Smooth muscle cell (in vitro differentiated cells): Measurements from ENCODE around the gene IL18. TPM values are rescaled to one million over a fixed set of nuclear protein-coding genes. Genes with fewer than 3 reads are reported as not detected.

Experiments
- DNase-seq: peaks from one replicate; lab custom pipeline; 2025; ENCODE audit not compliant: unreplicated experiment; lab: John Stamatoyannopoulos, UW
- H2AFZ ChIP-seq: fragments of 200-600 bp; sonication (generic); 2 replicates; pipeline ENCODE4 v1.6.0; 2016; ENCODE audit warnings: antibody characterized with exemption, low read depth, mild to moderate bottlenecking
- H3F3A ChIP-seq: fragments of 200-600 bp; sonication (generic); 2 replicates; pipeline ENCODE4 v1.6.0; 2017; ENCODE audit warnings: antibody characterized with exemption, low read depth
- H3K27ac ChIP-seq: fragments of 200-600 bp; sonication (generic); 2 replicates; pipeline ENCODE4 v1.5.1; 2016; ENCODE audit warnings: low read depth, mild to moderate bottlenecking
- H3K27me3 ChIP-seq: fragments of 200-600 bp; sonication (generic); 2 replicates; pipeline ENCODE4 v1.6.1; 2016; ENCODE audit warnings: low read depth, mild to moderate bottlenecking
- H3K36me3 ChIP-seq: fragments of 200-600 bp; sonication (generic); 2 replicates; pipeline ENCODE4 v1.5.1; 2016; ENCODE audit warnings: low read depth
- H3K4me1 ChIP-seq: fragments of 200-600 bp; sonication (generic); 2 replicates; pipeline ENCODE4 v1.5.1; 2016; ENCODE audit warnings: low read depth
- H3K4me2 ChIP-seq: fragments of 200-600 bp; sonication (generic); 2 replicates; pipeline ENCODE4 v1.6.0; 2016; ENCODE audit warnings: mild to moderate bottlenecking
- H3K4me3 ChIP-seq: fragments of 200-600 bp; sonication (generic); 2 replicates; pipeline ENCODE4 v1.5.1; 2016; ENCODE audit warnings: mild to moderate bottlenecking
- H3K79me2 ChIP-seq: fragments of 200-600 bp; sonication (generic); 2 replicates; pipeline ENCODE4 v1.6.0; 2016; ENCODE audit warnings: low read depth, mild to moderate bottlenecking
- H3K9ac ChIP-seq: fragments of 200-600 bp; sonication (generic); 2 replicates; pipeline ENCODE4 v1.6.0; 2016; ENCODE audit warnings: low read depth
- H3K9me3 ChIP-seq: fragments of 200-600 bp; sonication (generic); replicated peaks from 2 replicates; pipeline ENCODE4 v1.5.1; 2016; ENCODE audit warnings: low read depth
- H4K20me1 ChIP-seq: fragments of 200-600 bp; sonication (generic); 2 replicates; pipeline ENCODE4 v1.6.0; 2016; ENCODE audit warnings: low read depth
- WGBS: methylation state at CpG from one replicate; pipeline ENCODE4 v1.1.7; 2016; ENCODE audit warnings: low lambda C conversion rate; 5-methylcytosine and 5-hydroxymethylcytosine counted together
- polyA plus RNA-seq: library from polyadenylated mRNA; unstranded; fragments of >200 nt; fragmentation: Nextera tagmentation; extraction: Ambion mirVana; gene quantifications from 2 replicates; pipeline ENCODE4 v1.2.1, GENCODE V29; 2016
- total RNA-seq: library from RNA; depleted of rRNA; stranded (reverse); fragments of >200 nt; gene quantifications from 2 replicates; pipeline ENCODE4 v1.2.3, GENCODE V29; 2014
- TF ChIP-seq, protein P1 (sequence below): fragments of 200-600 bp; sonication (generic); IDR thresholded peaks from 2 replicates; pipeline ENCODE4 v1.5.1; 2017; ENCODE audit warnings: borderline replicate concordance, mild to moderate bottlenecking, antibody characterized with exemption; ENCODE audit not compliant: insufficient read depth, poor library complexity, severe bottlenecking

The IL18 gene
- total and polyA plus RNA-seq, 2 experiments from 2014 or later, result 0.34 to 3.0 TPM

DNA sequence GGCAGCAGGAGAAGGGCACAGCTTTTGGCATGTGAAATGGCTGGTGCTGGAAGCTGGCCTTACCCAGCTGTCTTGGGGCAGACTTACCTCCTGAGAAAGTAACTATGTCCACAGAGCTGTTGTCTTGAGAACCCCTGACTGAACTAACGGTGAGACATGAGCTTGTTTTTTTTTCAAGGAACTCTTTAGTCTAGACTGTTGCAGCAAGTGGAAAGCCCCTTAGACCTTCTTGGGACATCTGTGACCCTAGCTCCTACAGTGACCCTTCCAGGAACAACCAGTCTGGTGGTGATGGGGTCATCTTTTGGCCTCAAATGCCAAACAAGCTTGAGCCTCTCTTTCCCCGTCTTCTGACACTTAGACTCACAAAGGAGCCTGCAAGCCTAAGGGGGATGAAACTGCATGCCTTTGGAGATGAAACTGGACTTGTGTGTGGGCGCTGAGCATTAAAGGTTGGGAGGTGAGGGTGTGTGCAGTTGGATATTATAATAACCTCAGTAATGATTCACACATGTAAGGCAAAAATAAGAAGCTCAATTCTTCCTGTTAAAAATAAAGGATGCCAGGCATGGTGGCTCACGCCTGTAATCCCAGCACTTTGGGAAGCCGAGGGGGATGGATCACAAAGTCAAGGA is 41.8 kb downstream of the IL18 start:
- no peaks in the 10 kb centered on the region for H3K4me1 ChIP-seq
- WGBS, result 87% methylated on average over 5 of the region's 5 CpGs
- H3K27ac ChIP-seq, result no peak overlapping the region
- no peak overlapping the region for H3K4me2 ChIP-seq
- H4K20me1 ChIP-seq, result no peaks in the 10 kb centered on the region
- no peaks in the 10 kb centered on the region for H3K9me3 ChIP-seq
- no peak overlapping the region for H3K9ac ChIP-seq
- H3K27me3 ChIP-seq, result no peaks in the 10 kb centered on the region
- no peaks in the 10 kb centered on the region for H3K79me2 ChIP-seq
- peaks cover 5% of the 10 kb centered on the region for H3F3A ChIP-seq
- no peak overlapping the region for H3K4me3 ChIP-seq
- no peaks in the 10 kb centered on the region for H3K36me3 ChIP-seq
- no peak for DNase-seq
- TF ChIP-seq, protein P1, sequence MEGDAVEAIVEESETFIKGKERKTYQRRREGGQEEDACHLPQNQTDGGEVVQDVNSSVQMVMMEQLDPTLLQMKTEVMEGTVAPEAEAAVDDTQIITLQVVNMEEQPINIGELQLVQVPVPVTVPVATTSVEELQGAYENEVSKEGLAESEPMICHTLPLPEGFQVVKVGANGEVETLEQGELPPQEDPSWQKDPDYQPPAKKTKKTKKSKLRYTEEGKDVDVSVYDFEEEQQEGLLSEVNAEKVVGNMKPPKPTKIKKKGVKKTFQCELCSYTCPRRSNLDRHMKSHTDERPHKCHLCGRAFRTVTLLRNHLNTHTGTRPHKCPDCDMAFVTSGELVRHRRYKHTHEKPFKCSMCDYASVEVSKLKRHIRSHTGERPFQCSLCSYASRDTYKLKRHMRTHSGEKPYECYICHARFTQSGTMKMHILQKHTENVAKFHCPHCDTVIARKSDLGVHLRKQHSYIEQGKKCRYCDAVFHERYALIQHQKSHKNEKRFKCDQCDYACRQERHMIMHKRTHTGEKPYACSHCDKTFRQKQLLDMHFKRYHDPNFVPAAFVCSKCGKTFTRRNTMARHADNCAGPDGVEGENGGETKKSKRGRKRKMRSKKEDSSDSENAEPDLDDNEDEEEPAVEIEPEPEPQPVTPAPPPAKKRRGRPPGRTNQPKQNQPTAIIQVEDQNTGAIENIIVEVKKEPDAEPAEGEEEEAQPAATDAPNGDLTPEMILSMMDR, result no peak
- H2AFZ ChIP-seq, result no peak overlapping the region

DNA sequence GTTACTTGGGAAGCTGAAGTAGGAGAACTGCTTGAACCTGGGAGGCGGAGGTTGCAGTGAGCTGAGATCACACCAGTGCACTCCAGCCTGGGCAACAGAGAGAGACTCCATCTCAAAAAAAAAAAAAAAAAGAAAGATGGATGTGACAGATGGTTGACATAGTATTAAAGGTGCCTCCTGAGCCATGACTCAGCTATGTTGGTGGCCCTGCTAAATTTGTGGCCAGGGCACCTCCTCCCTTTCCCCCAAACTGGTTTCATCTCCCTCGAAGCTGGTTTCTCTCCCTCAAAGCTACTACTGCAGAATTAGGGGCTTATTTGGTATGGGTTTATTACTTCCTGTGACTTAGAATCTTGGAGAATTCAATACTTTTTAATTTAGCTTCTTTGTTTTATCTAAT is 45.7 kb downstream of the IL18 start:
- no peaks in the 10 kb centered on the region for H3K4me1 ChIP-seq
- H4K20me1 ChIP-seq, result no peaks in the 10 kb centered on the region
- no peak overlapping the region for H3K4me2 ChIP-seq
- no peak for DNase-seq
- no peak overlapping the region for H2AFZ ChIP-seq
- H3K36me3 ChIP-seq, result no peaks in the 10 kb centered on the region
- 90% methylated on average over 2 of the region's 2 CpGs for WGBS
- H3K27me3 ChIP-seq, result no peaks in the 10 kb centered on the region
- H3F3A ChIP-seq, result peaks cover 5% of the 10 kb centered on the region
- H3K9ac ChIP-seq, result no peak overlapping the region
- H3K4me3 ChIP-seq, result no peak overlapping the region
- H3K27ac ChIP-seq, result no peak overlapping the region
- H3K79me2 ChIP-seq, result no peaks in the 10 kb centered on the region
- TF ChIP-seq, protein P1, result no peak
- no peaks in the 10 kb centered on the region for H3K9me3 ChIP-seq

GRCh38 chr11:112115386-112115785 is 48.5 kb downstream of the IL18 start:
- Histone ChIP-seq H3K9me3 (no peaks in the 10 kb centered on the region), H3K4me3 (no peak overlapping the region), H3K4me1 (no peaks in the 10 kb centered on the region), H3K36me3 (no peaks in the 10 kb centered on the region), H3F3A (no peaks in the 10 kb centered on the region), H4K20me1 (no peaks in the 10 kb centered on the region), H3K27me3 (no peaks in the 10 kb centered on the region), H2AFZ (no peak overlapping the region), H3K4me2 (no peak overlapping the region), H3K27ac (no peak overlapping the region), H3K9ac (no peak overlapping the region), H3K79me2 (no peaks in the 10 kb centered on the region)
- WGBS, result 85% methylated on average over 5 of the region's 5 CpGs
- DNase-seq, result no peak
- TF ChIP-seq, protein P1, result no peak

- Histone ChIP-seq H3K9ac (no peak overlapping the region), H3K27ac (no peak overlapping the region), H3K36me3 (no peaks in the 10 kb centered on the region), H3K4me1 (no peaks in the 10 kb centered on the region), H3K9me3 (no peaks in the 10 kb centered on the region), H3K4me2 (no peak overlapping the region), H2AFZ (no peak overlapping the region), H3K79me2 (no peaks in the 10 kb centered on the region), H3F3A (no peaks in the 10 kb centered on the region), H3K27me3 (no peaks in the 10 kb centered on the region), H3K4me3 (no peak overlapping the region), H4K20me1 (no peaks in the 10 kb centered on the region)
- TF ChIP-seq, protein P1, result no peak
- WGBS, result 92% methylated on average over 2 of the region's 2 CpGs
- DNase-seq, result no peak
Observed at GRCh38 chr11:112114460-112114859, 49.4 kb downstream of the IL18 start.
